ENCODE measurements around the gene SALL3. TPM values are rescaled to one million over a fixed set of nuclear protein-coding genes. Genes with fewer than 3 reads are reported as not detected.

The SALL3 gene
- total RNA-seq = not detected

- WGBS, 2 donors (ENCODE audit: low coverage in 1 of 2) = no CpG with 5 or more reads among the region's 102 CpGs
- H3K27me3 ChIP-seq = peaks cover 97% of the 10 kb centered on the region
- peak within 1 kb of the TSS in 1 of 2 donors; percentile 30 for H3K4me3 ChIP-seq
- H3K9me3 ChIP-seq = no peaks in the 10 kb centered on the region
- no peaks in the 10 kb centered on the region for H3K36me3 ChIP-seq
- H3K27ac ChIP-seq = no peak within 1 kb of the TSS
- peaks cover 0 to 29% (median 10%) of the 10 kb centered on the region in 3 donors for H3K4me1 ChIP-seq
- TF ChIP-seq POLR2A (IDR thresholded peaks at IDR 0.05) (no peak), EP300 (IDR thresholded peaks at IDR 0.05) (no peak), POLR2AphosphoS5 (IDR thresholded peaks at IDR 0.05) (no peak), CTCF (IDR thresholded peaks at IDR 0.05) (no peak)
- no peak for ATAC-seq
Observed at GRCh38 chr18:78979730-78980278, at the start of gene SALL3. Gene SALL3, plus strand, starts transcription at chr18:78979818. Its CDS starts 457 bp downstream, at chr18:78980275.

- no peak for ATAC-seq
- Histone ChIP-seq H3K4me1 (no peaks in the 10 kb centered on the region), H3K27ac (no peak overlapping the region), H3K27me3 (peaks cover 27% of the 10 kb centered on the region), H3K4me3 (no peak overlapping the region), H3K36me3 (no peaks in the 10 kb centered on the region), H3K9me3 (no peaks in the 10 kb centered on the region)
- WGBS, 2 donors (ENCODE audit: low coverage in 1 of 2) = 53% methylated on average over 3 of the region's 14 CpGs; no CpG with 5 or more reads in 1 of the 2 donors
- TF ChIP-seq POLR2A (IDR thresholded peaks at IDR 0.05) (no peak), CTCF (IDR thresholded peaks at IDR 0.05) (no peak), POLR2AphosphoS5 (IDR thresholded peaks at IDR 0.05) (no peak), EP300 (IDR thresholded peaks at IDR 0.05) (no peak)
Observed at GRCh38 chr18:78932281-78932680, 47.3 kb upstream of the SALL3 start.

- WGBS, 2 donors (ENCODE audit: low coverage in 1 of 2) = no CpG with 5 or more reads among the region's 22 CpGs
- ATAC-seq = no peak
- no peaks in the 10 kb centered on the region for H3K4me1 ChIP-seq
- H3K27me3 ChIP-seq = peaks cover 27% of the 10 kb centered on the region
- no peaks in the 10 kb centered on the region for H3K9me3 ChIP-seq
- no peak overlapping the region for H3K27ac ChIP-seq
- no peaks in the 10 kb centered on the region for H3K36me3 ChIP-seq
- no peak overlapping the region for H3K4me3 ChIP-seq
- TF ChIP-seq POLR2AphosphoS5 (IDR thresholded peaks at IDR 0.05) = no peak
- no peak for TF ChIP-seq CTCF (IDR thresholded peaks at IDR 0.05)
- TF ChIP-seq EP300 (IDR thresholded peaks at IDR 0.05) = no peak
- TF ChIP-seq POLR2A (IDR thresholded peaks at IDR 0.05) = no peak
Observed at GRCh38 chr18:78934003-78934402, 45.6 kb upstream of the SALL3 start.

GRCh38 chr18:78934551-78935225, 44.9 kb upstream of the SALL3 start:
- ATAC-seq = no peak
- Histone ChIP-seq H3K4me1 (no peaks in the 10 kb centered on the region), H3K27ac (no peak overlapping the region), H3K36me3 (no peaks in the 10 kb centered on the region), H3K27me3 (peaks cover 27% of the 10 kb centered on the region), H3K9me3 (no peaks in the 10 kb centered on the region), H3K4me3 (no peak overlapping the region)
- no peak for TF ChIP-seq POLR2AphosphoS5 (IDR thresholded peaks at IDR 0.05)
- no peak for TF ChIP-seq POLR2A (IDR thresholded peaks at IDR 0.05)
- TF ChIP-seq CTCF (IDR thresholded peaks at IDR 0.05) = no peak
- TF ChIP-seq EP300 (IDR thresholded peaks at IDR 0.05) = no peak
- WGBS, 2 donors (ENCODE audit: low coverage in 1 of 2) = 67 to 73% methylated on average over 4 to 14 of the region's 20 CpGs

GRCh38 chr18:78935406-78935805, 44.2 kb upstream of the SALL3 start:
- Histone ChIP-seq H3K4me1 (no peaks in the 10 kb centered on the region), H3K4me3 (no peak overlapping the region), H3K27ac (no peak overlapping the region), H3K36me3 (no peaks in the 10 kb centered on the region), H3K9me3 (no peaks in the 10 kb centered on the region), H3K27me3 (peaks cover 27% of the 10 kb centered on the region)
- WGBS, 2 donors (ENCODE audit: low coverage in 1 of 2) = 100% methylated on average over 1 of the region's 9 CpGs; no CpG with 5 or more reads in 1 of the 2 donors
- TF ChIP-seq POLR2AphosphoS5 (IDR thresholded peaks at IDR 0.05) (no peak), POLR2A (IDR thresholded peaks at IDR 0.05) (no peak)
- ATAC-seq = no peak

Measured in gastroesophageal sphincter (tissue), 4 donors.